Occipital lobe (tissue), 2 donors: ENCODE results near the gene TEC. TPM values are rescaled to one million over a fixed set of nuclear protein-coding genes. Genes with fewer than 3 reads are reported as not detected.
"Not testable (repeated sequence)": the region's sequence is repeated elsewhere in the genome, so short reads cannot be mapped to it uniquely, and the experiment has no call there.

Experiments used
- DNase-seq: peaks from one replicate; lab custom pipeline; 2025; lab: John Stamatoyannopoulos, UW
- total RNA-seq: library from RNA; depleted of rRNA; stranded (reverse); fragments of >200 nt; gene quantifications from one replicate; pipeline ENCODE4 v1.2.3, GENCODE V29; 2014

Gene TEC
- total RNA-seq, 1 donor from 2014 or later: 5.5 TPM

- DNase-seq: no peak
Measured at GRCh38 chr4:48167538-48168263, 101.9 kb downstream of the TEC start.

GRCh38 chr4:48164561-48164960 is 105.1 kb downstream of the TEC start:
- not testable (repeated sequence) for DNase-seq

GRCh38 chr4:48163746-48164145 is 105.9 kb downstream of the TEC start:
- no peak for DNase-seq

- DNase-seq: peak; percentile 2
Measured at GRCh38 chr4:48162162-48162561, 107.5 kb downstream of the TEC start.

- DNase-seq: no peak
Measured at GRCh38 chr4:48157271-48157670, 112.4 kb downstream of the TEC start.

- DNase-seq: no peak
Measured at GRCh38 chr4:48156423-48156822, 113.2 kb downstream of the TEC start.

- DNase-seq: no peak
Measured at GRCh38 chr4:48153791-48154550, 115.7 kb downstream of the TEC start.

- no peak for DNase-seq
Measured at GRCh38 chr4:48152259-48152658, 117.4 kb downstream of the TEC start.

GRCh38 chr4:48149827-48150370 is 119.7 kb downstream of the TEC start:
- DNase-seq: no peak

GRCh38 chr4:48147621-48148020 is 122.0 kb downstream of the TEC start:
- DNase-seq: no peak

GRCh38 chr4:48141048-48141447 is 128.6 kb downstream of the TEC start:
- no peak for DNase-seq

- DNase-seq: peak; percentile 1
Measured at GRCh38 chr4:48139691-48140090, 129.9 kb downstream of the TEC start.

GRCh38 chr4:48138936-48139335 is 130.7 kb downstream of the TEC start:
- no peak for DNase-seq

- DNase-seq: no peak
Measured at GRCh38 chr4:48138511-48138910, 131.1 kb downstream of the TEC start.

- no peak for DNase-seq
Measured at GRCh38 chr4:48137846-48138245, 131.8 kb downstream of the TEC start.

GRCh38 chr4:48134081-48134480 is 135.6 kb downstream of the TEC start, which contains the start of gene TXK:
Gene TXK (minus strand): TSS chr4:48134250. CDS start chr4:48134170, 80 bp downstream.
- DNase-seq: no peak

GRCh38 chr4:48133669-48134068 is 136.0 kb downstream of the TEC start:
- no peak for DNase-seq

- DNase-seq: no peak
Measured at GRCh38 chr4:48131736-48132135, 137.9 kb downstream of the TEC start.

GRCh38 chr4:48130100-48130499 is 139.5 kb downstream of the TEC start:
- DNase-seq: no peak

GRCh38 chr4:48129307-48130014 is 140.2 kb downstream of the TEC start:
- DNase-seq: no peak

- DNase-seq: no peak
Measured at GRCh38 chr4:48127682-48128404, 141.8 kb downstream of the TEC start.
